GM23338 (cell line): Measurements from ENCODE around the gene TRIAP1. TPM values are rescaled to one million over a fixed set of nuclear protein-coding genes. Genes with fewer than 3 reads are reported as not detected.

ENCODE experiments used
- ATAC-seq: fragments of 200-7000 bp; cut with Tn5 transposase; 3 replicates; pipeline ENCODE4 v1.9.1; 2020
- DNase-seq: peaks from one replicate; pipeline ENCODE4 v3.0.0-alpha.2; 2015; ENCODE audit warnings: low spot score
- H2AFZ ChIP-seq: fragments of 200-600 bp; sonication (generic); 2 replicates; pipeline ENCODE4 v1.8.0; 2016; ENCODE audit warnings: antibody characterized with exemption, mild to moderate bottlenecking, moderate library complexity
- H3F3A ChIP-seq: fragments of 200-600 bp; sonication (generic); replicated peaks from 2 replicates; pipeline ENCODE4 v1.8.0; 2017; ENCODE audit warnings: antibody characterized with exemption, mixed run types, low read depth
- H3K27ac ChIP-seq: fragments of 200-600 bp; sonication (generic); 2 replicates; pipeline ENCODE4 v1.6.1; 2016; ENCODE audit warnings: low read depth
- H3K27me3 ChIP-seq: fragments of 200-600 bp; sonication (generic); 2 replicates; pipeline ENCODE4 v1.8.0; 2016; ENCODE audit warnings: mild to moderate bottlenecking, mixed run types, moderate library complexity; ENCODE audit not compliant: insufficient read depth
- H3K36me3 ChIP-seq: fragments of 200-600 bp; sonication (generic); 2 replicates; pipeline ENCODE4 v1.8.0; 2016; ENCODE audit warnings: mild to moderate bottlenecking; ENCODE audit not compliant: insufficient read depth
- H3K4me1 ChIP-seq: fragments of 200-600 bp; sonication (generic); 2 replicates; pipeline ENCODE4 v1.8.0; 2016; ENCODE audit warnings: mild to moderate bottlenecking, moderate library complexity; ENCODE audit not compliant: insufficient read depth
- H3K4me2 ChIP-seq: fragments of 200-600 bp; sonication (generic); 2 replicates; pipeline ENCODE4 v1.7.1; 2017; ENCODE audit warnings: mixed run types
- H3K4me3 ChIP-seq: fragments of 200-600 bp; sonication (generic); 2 replicates; pipeline ENCODE4 v1.6.1; 2016; ENCODE audit warnings: mixed run types
- H3K79me2 ChIP-seq: fragments of 200-600 bp; sonication (generic); replicated peaks from 2 replicates; pipeline ENCODE4 v1.8.0; 2017; ENCODE audit warnings: mild to moderate bottlenecking; ENCODE audit not compliant: insufficient read depth
- H3K9me2 ChIP-seq: fragments of 200-600 bp; sonication (generic); 2 replicates; pipeline ENCODE4 v1.8.0; 2017; ENCODE audit not compliant: insufficient read depth
- H4K20me1 ChIP-seq: fragments of 200-600 bp; sonication (generic); replicated peaks from 2 replicates; pipeline ENCODE4 v1.8.0; 2017; ENCODE audit warnings: mild to moderate bottlenecking; ENCODE audit not compliant: insufficient read depth
- H3K27ac Mint-ChIP-seq: 2 replicates; pipeline ENCODE4 v1.8.0; 2020; ENCODE audit warnings: inconsistent platforms, mild to moderate bottlenecking, moderate library complexity, mixed read lengths
- H3K27me3 Mint-ChIP-seq: 3 replicates; pipeline ENCODE4 v1.8.0; 2022; ENCODE audit warnings: low read depth, mild to moderate bottlenecking, moderate library complexity, mixed read lengths, inconsistent platforms; ENCODE audit not compliant: insufficient read depth, poor library complexity
- H3K36me3 Mint-ChIP-seq: 3 replicates; pipeline ENCODE4 v1.8.0; 2021; ENCODE audit warnings: low read depth, mild to moderate bottlenecking, inconsistent platforms, moderate library complexity, mixed read lengths
- H3K4me1 Mint-ChIP-seq: 3 replicates; pipeline ENCODE4 v1.8.0; 2020; ENCODE audit warnings: mild to moderate bottlenecking, inconsistent platforms, mixed read lengths
- H3K4me3 Mint-ChIP-seq: 3 replicates; pipeline ENCODE4 v1.8.0; 2021; ENCODE audit warnings: moderate library complexity, mild to moderate bottlenecking, inconsistent platforms, mixed read lengths
- H3K9me3 Mint-ChIP-seq: 3 replicates; pipeline ENCODE4 v1.8.0; 2020; ENCODE audit warnings: moderate library complexity, mild to moderate bottlenecking, inconsistent platforms, mixed read lengths
- CREB1 ChIP-seq: fragments of 250-450 bp; sonication (Bioruptor Pico); IDR thresholded peaks from 2 replicates; pipeline ENCODE4 v1.5.0; 2020; ENCODE audit warnings: low read depth, mild to moderate bottlenecking, moderate library complexity
- EZH2 ChIP-seq: fragments of 200-600 bp; sonication (generic); IDR thresholded peaks from one replicate; pipeline ENCODE4 v1.8.0; 2017; ENCODE audit warnings: antibody characterized with exemption, mild to moderate bottlenecking, low read depth; ENCODE audit not compliant: unreplicated experiment
- EZH2phosphoT487 ChIP-seq: fragments of 200-600 bp; sonication (generic); IDR thresholded peaks from one replicate; pipeline ENCODE4 v1.8.1; 2018; ENCODE audit warnings: antibody characterized with exemption; ENCODE audit not compliant: unreplicated experiment
- NANOG ChIP-seq: IDR thresholded peaks from 2 replicates; pipeline ENCODE4 v1.6.1; 2016; ENCODE audit warnings: antibody characterized with exemption, borderline replicate concordance
- POLR2AphosphoS5 ChIP-seq: IDR thresholded peaks from 2 replicates; pipeline ENCODE4 v1.6.1; 2016; ENCODE audit warnings: antibody characterized with exemption, low read depth
- STAT1 ChIP-seq: IDR thresholded peaks from one replicate; pipeline ENCODE4 v1.6.1; 2016; ENCODE audit warnings: antibody characterized with exemption; ENCODE audit not compliant: unreplicated experiment
- ZNF114 ChIP-seq: fragments of 250-450 bp; sonication (Bioruptor Pico); IDR thresholded peaks from 2 replicates; pipeline ENCODE4 v1.5.0; 2020; ENCODE audit warnings: mild to moderate bottlenecking, moderate library complexity
- polyA plus RNA-seq: library from polyadenylated mRNA; unstranded; fragments of >200 nt; fragmentation: Nextera tagmentation; extraction: Ambion mirVana; gene quantifications from 2 replicates; pipeline ENCODE4 v1.2.1, GENCODE V29; 2016
- total RNA-seq: library from RNA; depleted of rRNA; stranded (reverse); fragments of >200 nt; shearing (Covaris generic); gene quantifications from 2 replicates; pipeline ENCODE4 v1.2.3, GENCODE V29; 2014
- TF ChIP-seq, protein P1 (sequence below): IDR thresholded peaks from one replicate; pipeline ENCODE4 v1.6.1; 2018; ENCODE audit warnings: antibody characterized with exemption; ENCODE audit not compliant: unreplicated experiment
- TF ChIP-seq, protein P2 (sequence below): IDR thresholded peaks from 2 replicates; pipeline ENCODE4 v1.6.1; 2016; ENCODE audit warnings: antibody characterized with exemption
- TF ChIP-seq, protein P3 (sequence below): fragments of 250-450 bp; sonication (Bioruptor Pico); IDR thresholded peaks from 2 replicates; pipeline ENCODE4 v1.5.0; 2020; ENCODE audit warnings: mild to moderate bottlenecking, moderate library complexity

Gene TRIAP1
- total and polyA plus RNA-seq, 2 experiments from 2014 or later, result 53.4 to 94.2 TPM

DNA sequence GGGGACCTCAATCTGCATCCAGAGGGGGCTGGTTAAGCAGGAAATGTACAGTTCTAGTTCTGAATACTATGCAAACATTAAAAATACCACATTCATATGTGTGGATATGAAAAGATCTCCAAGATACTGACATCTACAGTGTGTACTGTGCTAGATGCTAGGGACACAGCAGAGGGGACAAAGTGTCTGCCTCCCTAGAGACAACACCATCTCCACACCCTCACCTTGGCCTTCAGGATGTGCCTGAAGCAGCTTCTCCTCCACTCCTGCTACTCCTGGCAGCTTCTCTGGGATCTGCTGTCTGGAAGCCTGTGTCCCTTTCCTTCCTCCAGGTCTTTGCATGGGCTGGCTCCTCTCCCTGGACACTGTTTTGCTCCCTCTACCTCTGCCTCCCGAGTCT lies 34.0 kb upstream of the TRIAP1 start:
- no peaks in the 10 kb centered on the region for H3K36me3 Mint-ChIP-seq
- no peaks in the 10 kb centered on the region for H3K9me3 Mint-ChIP-seq
- H3K4me3 Mint-ChIP-seq, result no peak overlapping the region
- H3K4me2 ChIP-seq, result no peak overlapping the region
- no peaks in the 10 kb centered on the region for H3K36me3 ChIP-seq
- H3K27ac ChIP-seq, result no peak overlapping the region
- no peaks in the 10 kb centered on the region for H3K9me2 ChIP-seq
- no peak for TF ChIP-seq NANOG
- TF ChIP-seq STAT1, result no peak
- H3K27ac Mint-ChIP-seq, result no peak overlapping the region
- 0 out of 2 replicates have a peak, but pooled peaks cover 4% of the 10 kb centered on the region for H4K20me1 ChIP-seq
- H3K4me1 ChIP-seq, result no peaks in the 10 kb centered on the region; the same call in 1 of the 2 replicates
- H3K4me3 ChIP-seq, result no peak overlapping the region
- peaks cover 8% of the 10 kb centered on the region for H3K4me1 Mint-ChIP-seq
- peaks cover 8% of the 10 kb centered on the region for H3K27me3 Mint-ChIP-seq
- ATAC-seq (no peak), DNase-seq (no peak)
- no peaks in the 10 kb centered on the region for H3K79me2 ChIP-seq
- no peaks in the 10 kb centered on the region for H3F3A ChIP-seq
- H2AFZ ChIP-seq, result no peak overlapping the region
- H3K27me3 ChIP-seq, result no peaks in the 10 kb centered on the region

DNA sequence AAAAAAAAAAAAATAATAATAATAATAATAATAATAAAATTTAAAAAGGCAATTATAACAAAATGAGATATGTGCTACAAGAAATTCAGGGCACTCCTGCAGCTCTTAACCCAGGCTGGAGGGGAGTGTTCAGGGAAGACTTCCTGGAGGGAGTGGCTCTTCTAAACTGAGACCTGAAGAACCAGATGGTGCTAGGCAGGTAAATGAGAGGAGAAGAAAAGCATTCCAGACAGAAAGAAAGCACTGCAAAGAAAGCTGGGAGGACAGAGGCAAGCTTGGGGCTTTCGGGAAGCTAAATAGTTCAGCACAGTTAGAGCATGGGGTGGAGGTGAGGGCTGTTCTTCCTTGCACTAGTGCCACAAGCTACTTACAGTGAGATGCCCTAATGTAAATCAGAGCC lies 33.3 kb upstream of the TRIAP1 start:
- no peak for TF ChIP-seq CREB1 (CRISPR knock-in tag)
- no peak for TF ChIP-seq POLR2AphosphoS5
- TF ChIP-seq EZH2phosphoT487, result no peak
- TF ChIP-seq ZNF114 (CRISPR knock-in tag), result no peak
- no peak for TF ChIP-seq EZH2
- TF ChIP-seq, protein P1, sequence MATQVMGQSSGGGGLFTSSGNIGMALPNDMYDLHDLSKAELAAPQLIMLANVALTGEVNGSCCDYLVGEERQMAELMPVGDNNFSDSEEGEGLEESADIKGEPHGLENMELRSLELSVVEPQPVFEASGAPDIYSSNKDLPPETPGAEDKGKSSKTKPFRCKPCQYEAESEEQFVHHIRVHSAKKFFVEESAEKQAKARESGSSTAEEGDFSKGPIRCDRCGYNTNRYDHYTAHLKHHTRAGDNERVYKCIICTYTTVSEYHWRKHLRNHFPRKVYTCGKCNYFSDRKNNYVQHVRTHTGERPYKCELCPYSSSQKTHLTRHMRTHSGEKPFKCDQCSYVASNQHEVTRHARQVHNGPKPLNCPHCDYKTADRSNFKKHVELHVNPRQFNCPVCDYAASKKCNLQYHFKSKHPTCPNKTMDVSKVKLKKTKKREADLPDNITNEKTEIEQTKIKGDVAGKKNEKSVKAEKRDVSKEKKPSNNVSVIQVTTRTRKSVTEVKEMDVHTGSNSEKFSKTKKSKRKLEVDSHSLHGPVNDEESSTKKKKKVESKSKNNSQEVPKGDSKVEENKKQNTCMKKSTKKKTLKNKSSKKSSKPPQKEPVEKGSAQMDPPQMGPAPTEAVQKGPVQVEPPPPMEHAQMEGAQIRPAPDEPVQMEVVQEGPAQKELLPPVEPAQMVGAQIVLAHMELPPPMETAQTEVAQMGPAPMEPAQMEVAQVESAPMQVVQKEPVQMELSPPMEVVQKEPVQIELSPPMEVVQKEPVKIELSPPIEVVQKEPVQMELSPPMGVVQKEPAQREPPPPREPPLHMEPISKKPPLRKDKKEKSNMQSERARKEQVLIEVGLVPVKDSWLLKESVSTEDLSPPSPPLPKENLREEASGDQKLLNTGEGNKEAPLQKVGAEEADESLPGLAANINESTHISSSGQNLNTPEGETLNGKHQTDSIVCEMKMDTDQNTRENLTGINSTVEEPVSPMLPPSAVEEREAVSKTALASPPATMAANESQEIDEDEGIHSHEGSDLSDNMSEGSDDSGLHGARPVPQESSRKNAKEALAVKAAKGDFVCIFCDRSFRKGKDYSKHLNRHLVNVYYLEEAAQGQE, result no peak
- TF ChIP-seq, protein P2, sequence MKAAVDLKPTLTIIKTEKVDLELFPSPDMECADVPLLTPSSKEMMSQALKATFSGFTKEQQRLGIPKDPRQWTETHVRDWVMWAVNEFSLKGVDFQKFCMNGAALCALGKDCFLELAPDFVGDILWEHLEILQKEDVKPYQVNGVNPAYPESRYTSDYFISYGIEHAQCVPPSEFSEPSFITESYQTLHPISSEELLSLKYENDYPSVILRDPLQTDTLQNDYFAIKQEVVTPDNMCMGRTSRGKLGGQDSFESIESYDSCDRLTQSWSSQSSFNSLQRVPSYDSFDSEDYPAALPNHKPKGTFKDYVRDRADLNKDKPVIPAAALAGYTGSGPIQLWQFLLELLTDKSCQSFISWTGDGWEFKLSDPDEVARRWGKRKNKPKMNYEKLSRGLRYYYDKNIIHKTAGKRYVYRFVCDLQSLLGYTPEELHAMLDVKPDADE, result no peak
- TF ChIP-seq NANOG, result no peak
- TF ChIP-seq, protein P3, sequence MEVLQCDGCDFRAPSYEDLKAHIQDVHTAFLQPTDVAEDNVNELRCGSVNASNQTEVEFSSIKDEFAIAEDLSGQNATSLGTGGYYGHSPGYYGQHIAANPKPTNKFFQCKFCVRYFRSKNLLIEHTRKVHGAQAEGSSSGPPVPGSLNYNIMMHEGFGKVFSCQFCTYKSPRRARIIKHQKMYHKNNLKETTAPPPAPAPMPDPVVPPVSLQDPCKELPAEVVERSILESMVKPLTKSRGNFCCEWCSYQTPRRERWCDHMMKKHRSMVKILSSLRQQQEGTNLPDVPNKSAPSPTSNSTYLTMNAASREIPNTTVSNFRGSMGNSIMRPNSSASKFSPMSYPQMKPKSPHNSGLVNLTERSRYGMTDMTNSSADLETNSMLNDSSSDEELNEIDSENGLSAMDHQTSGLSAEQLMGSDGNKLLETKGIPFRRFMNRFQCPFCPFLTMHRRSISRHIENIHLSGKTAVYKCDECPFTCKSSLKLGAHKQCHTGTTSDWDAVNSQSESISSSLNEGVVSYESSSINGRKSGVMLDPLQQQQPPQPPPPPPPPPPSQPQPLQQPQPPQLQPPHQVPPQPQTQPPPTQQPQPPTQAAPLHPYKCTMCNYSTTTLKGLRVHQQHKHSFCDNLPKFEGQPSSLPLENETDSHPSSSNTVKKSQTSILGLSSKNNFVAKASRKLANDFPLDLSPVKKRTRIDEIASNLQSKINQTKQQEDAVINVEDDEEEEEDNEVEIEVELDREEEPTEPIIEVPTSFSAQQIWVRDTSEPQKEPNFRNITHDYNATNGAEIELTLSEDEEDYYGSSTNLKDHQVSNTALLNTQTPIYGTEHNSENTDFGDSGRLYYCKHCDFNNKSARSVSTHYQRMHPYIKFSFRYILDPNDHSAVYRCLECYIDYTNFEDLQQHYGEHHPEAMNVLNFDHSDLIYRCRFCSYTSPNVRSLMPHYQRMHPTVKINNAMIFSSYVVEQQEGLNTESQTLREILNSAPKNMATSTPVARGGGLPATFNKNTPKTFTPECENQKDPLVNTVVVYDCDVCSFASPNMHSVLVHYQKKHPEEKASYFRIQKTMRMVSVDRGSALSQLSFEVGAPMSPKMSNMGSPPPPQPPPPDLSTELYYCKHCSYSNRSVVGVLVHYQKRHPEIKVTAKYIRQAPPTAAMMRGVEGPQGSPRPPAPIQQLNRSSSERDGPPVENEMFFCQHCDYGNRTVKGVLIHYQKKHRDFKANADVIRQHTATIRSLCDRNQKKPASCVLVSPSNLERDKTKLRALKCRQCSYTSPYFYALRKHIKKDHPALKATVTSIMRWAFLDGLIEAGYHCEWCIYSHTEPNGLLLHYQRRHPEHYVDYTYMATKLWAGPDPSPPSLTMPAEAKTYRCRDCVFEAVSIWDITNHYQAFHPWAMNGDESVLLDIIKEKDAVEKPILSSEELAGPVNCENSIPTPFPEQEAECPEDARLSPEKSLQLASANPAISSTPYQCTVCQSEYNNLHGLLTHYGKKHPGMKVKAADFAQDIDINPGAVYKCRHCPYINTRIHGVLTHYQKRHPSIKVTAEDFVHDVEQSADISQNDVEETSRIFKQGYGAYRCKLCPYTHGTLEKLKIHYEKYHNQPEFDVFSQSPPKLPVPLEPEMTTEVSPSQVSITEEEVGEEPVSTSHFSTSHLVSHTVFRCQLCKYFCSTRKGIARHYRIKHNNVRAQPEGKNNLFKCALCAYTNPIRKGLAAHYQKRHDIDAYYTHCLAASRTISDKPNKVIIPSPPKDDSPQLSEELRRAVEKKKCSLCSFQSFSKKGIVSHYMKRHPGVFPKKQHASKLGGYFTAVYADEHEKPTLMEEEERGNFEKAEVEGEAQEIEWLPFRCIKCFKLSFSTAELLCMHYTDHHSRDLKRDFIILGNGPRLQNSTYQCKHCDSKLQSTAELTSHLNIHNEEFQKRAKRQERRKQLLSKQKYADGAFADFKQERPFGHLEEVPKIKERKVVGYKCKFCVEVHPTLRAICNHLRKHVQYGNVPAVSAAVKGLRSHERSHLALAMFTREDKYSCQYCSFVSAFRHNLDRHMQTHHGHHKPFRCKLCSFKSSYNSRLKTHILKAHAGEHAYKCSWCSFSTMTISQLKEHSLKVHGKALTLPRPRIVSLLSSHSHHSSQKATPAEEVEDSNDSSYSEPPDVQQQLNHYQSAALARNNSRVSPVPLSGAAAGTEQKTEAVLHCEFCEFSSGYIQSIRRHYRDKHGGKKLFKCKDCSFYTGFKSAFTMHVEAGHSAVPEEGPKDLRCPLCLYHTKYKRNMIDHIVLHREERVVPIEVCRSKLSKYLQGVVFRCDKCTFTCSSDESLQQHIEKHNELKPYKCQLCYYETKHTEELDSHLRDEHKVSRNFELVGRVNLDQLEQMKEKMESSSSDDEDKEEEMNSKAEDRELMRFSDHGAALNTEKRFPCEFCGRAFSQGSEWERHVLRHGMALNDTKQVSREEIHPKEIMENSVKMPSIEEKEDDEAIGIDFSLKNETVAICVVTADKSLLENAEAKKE (CRISPR knock-in tag), result no peak; the same call in 1 of the 2 replicates
- Mint-ChIP-seq H3K4me1 (peaks cover 13% of the 10 kb centered on the region), H3K27ac (no peak overlapping the region), H3K36me3 (no peaks in the 10 kb centered on the region), H3K4me3 (no peak overlapping the region), H3K27me3 (peaks cover 8% of the 10 kb centered on the region), H3K9me3 (no peaks in the 10 kb centered on the region)
- Histone ChIP-seq H3K79me2 (no peaks in the 10 kb centered on the region), H3F3A (no peaks in the 10 kb centered on the region), H3K4me1 (peaks cover 3% of the 10 kb centered on the region; the same call in 1 of the 2 replicates), H2AFZ (no peak overlapping the region), H3K27me3 (no peaks in the 10 kb centered on the region), H3K4me3 (no peak overlapping the region), H4K20me1 (0 out of 2 replicates have a peak, but pooled peaks cover 4% of the 10 kb centered on the region), H3K4me2 (no peak overlapping the region), H3K36me3 (no peaks in the 10 kb centered on the region), H3K9me2 (no peaks in the 10 kb centered on the region), H3K27ac (peak overlapping the region; percentile 74; the same call in 1 of the 2 replicates)
- ATAC-seq, result peak; percentile 70
- DNase-seq, result peak; percentile 56
